SH-SY5Y (cell line): ENCODE results near the gene TRPM3.

ENCODE experiments used
- GATA2 ChIP-seq: IDR thresholded peaks from 2 replicates; pipeline ENCODE4 v1.6.1; 2011; ENCODE audit warnings: mild to moderate bottlenecking, low read depth, low read length
- GATA3 ChIP-seq: IDR thresholded peaks from 2 replicates; pipeline ENCODE4 v1.6.1; 2011; ENCODE audit warnings: low read depth, mild to moderate bottlenecking, low read length, moderate library complexity

DNA sequence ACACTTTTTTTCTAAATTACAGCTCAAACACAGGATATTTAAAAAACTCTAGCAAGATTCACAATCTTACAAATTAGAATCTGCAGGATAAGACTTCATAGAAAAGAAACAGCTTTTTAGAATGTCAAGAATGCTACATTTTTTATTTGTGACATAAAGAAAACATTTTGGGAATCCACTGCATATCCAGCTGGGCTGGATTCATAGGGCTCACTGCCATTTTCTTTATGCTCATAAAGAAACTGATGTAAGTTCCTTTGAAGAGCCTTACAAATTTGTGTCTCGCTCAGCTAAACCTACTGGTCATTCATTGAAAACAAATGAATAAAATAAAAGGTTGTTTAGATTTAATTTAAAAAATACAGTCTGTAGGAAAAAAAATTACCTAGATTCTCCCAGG lies 332.3 kb downstream of the TRPM3 start:
- TF ChIP-seq GATA2, result no peak
- no peak for TF ChIP-seq GATA3
